WTC11 (cell line): Measurements from ENCODE around the gene STARD13.

Experiments
- CREB1 ChIP-seq: sonication (generic); formaldehyde crosslinking; IDR thresholded peaks from 2 replicates; pipeline ENCODE4 v1.8.0; 2023; ENCODE audit warnings: mild to moderate bottlenecking, missing genetic modification reagents
- ESRRA ChIP-seq: sonication (generic); formaldehyde crosslinking; IDR thresholded peaks from 2 replicates; pipeline ENCODE4 v1.8.1; 2022; ENCODE audit warnings: mild to moderate bottlenecking, missing genetic modification reagents, borderline replicate concordance
- TF ChIP-seq, protein P1 (sequence below): fragments of 200-600 bp; IDR thresholded peaks from 2 replicates; pipeline ENCODE4 v1.8.0; 2022; ENCODE audit warnings: antibody characterized with exemption
- TF ChIP-seq, protein P2 (sequence below): sonication (generic); formaldehyde crosslinking; IDR thresholded peaks from 2 replicates; pipeline ENCODE4 v1.8.1; 2022; ENCODE audit warnings: mild to moderate bottlenecking, moderate library complexity, missing genetic modification reagents

DNA sequence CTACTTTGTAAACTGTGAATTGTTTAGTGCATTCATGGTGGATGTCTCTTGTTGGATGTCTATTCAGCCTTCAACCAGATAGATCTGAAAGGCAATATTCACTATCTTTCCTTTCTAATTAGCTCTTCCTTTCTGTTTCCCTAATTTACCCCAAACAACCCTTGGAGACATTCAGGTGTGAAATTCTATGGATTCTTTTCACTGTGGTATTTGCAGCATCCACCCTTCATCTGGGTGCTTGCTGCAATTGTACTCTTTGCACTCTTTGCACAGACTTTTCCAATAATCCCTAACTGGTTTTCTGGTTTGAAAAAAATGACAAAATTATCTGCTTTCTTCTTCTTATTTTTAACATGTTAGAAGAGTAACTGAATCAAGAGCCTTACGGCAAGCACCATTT is 212.8 kb downstream of the STARD13 start:
- TF ChIP-seq, protein P1, sequence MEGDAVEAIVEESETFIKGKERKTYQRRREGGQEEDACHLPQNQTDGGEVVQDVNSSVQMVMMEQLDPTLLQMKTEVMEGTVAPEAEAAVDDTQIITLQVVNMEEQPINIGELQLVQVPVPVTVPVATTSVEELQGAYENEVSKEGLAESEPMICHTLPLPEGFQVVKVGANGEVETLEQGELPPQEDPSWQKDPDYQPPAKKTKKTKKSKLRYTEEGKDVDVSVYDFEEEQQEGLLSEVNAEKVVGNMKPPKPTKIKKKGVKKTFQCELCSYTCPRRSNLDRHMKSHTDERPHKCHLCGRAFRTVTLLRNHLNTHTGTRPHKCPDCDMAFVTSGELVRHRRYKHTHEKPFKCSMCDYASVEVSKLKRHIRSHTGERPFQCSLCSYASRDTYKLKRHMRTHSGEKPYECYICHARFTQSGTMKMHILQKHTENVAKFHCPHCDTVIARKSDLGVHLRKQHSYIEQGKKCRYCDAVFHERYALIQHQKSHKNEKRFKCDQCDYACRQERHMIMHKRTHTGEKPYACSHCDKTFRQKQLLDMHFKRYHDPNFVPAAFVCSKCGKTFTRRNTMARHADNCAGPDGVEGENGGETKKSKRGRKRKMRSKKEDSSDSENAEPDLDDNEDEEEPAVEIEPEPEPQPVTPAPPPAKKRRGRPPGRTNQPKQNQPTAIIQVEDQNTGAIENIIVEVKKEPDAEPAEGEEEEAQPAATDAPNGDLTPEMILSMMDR, result no peak
- TF ChIP-seq, protein P2, sequence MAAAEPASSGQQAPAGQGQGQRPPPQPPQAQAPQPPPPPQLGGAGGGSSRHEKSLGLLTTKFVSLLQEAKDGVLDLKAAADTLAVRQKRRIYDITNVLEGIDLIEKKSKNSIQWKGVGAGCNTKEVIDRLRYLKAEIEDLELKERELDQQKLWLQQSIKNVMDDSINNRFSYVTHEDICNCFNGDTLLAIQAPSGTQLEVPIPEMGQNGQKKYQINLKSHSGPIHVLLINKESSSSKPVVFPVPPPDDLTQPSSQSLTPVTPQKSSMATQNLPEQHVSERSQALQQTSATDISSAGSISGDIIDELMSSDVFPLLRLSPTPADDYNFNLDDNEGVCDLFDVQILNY (CRISPR knock-in tag), result no peak
- TF ChIP-seq CREB1 (CRISPR knock-in tag) (no peak), ESRRA (CRISPR knock-in tag) (no peak)
